ENCODE data around the gene GMPPA.
A peak's percentile ranks its signal among the peaks of the same experiment; 100 is the strongest.

Gene GMPPA

GRCh38 chr2:219538956-219539788 lies 40.5 kb downstream of the GMPPA start:
- ATAC-seq (replicated peaks; ENCODE audit: extremely low read depth, poor library complexity, severe bottlenecking) (no peak), DNase-seq (ENCODE audit: low spot score in 2 of 2) (no peak)
- Mint-ChIP-seq H3K4me3 (no peak overlapping the region), H3K36me3 (ENCODE audit: insufficient read depth) (peaks cover 8% of the 10 kb centered on the region), H3K27ac (ENCODE audit: low read depth) (no peak overlapping the region), H3K4me1 (peaks cover 10% of the 10 kb centered on the region), H3K9me3 (no peaks in the 10 kb centered on the region), H3K27me3 (peaks cover 12% of the 10 kb centered on the region)

DNA sequence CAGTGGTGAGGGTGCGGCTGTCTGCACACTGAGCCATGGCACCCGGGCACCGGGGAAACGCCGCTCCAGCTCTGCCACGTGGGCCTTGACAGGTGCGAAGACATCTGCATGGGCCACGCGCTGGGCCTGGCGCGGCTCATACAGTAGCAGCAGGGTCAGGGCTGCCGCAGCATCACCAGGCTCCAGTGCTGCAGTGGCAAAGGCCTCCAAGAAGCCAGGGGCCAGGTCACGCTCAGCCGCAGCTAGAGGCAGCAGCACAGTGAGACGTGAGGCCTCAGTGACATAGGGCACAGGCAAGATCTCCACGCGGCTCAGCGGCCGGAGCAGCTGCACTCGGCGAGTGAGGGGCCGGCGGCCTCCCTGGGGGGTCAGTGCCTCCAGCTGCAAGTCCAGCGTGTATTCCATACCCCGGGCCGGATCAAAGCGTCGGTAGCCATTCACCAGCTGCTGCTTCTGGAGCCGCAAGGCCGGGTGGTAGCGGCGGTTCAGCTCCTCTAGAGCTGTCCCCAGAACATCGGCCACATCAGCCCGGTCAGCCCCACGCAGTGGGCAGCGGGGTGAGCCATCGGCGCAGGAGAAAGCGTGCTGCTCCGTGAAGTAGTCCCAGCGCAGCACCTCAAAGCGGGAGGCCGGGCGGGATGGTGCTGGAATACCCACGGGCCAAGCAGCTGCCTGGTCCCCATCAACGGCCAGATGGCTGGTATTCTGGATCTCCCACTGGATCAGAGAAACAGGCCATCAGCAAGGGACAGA lies 41.4 kb downstream of the GMPPA start:
- ATAC-seq (replicated peaks; ENCODE audit: extremely low read depth, poor library complexity, severe bottlenecking) (no peak), DNase-seq (ENCODE audit: low spot score in 2 of 2) (no peak)
- Mint-ChIP-seq H3K27me3 (peaks cover 8% of the 10 kb centered on the region), H3K4me1 (peaks cover 18% of the 10 kb centered on the region), H3K4me3 (no peak overlapping the region), H3K9me3 (no peaks in the 10 kb centered on the region), H3K27ac (ENCODE audit: low read depth) (no peak overlapping the region), H3K36me3 (ENCODE audit: insufficient read depth) (peaks cover 14% of the 10 kb centered on the region)

GRCh38 chr2:219540784-219541504 lies 42.3 kb downstream of the GMPPA start:
- ATAC-seq (replicated peaks; ENCODE audit: extremely low read depth, poor library complexity, severe bottlenecking): no peak
- H3K4me1 Mint-ChIP-seq: peaks cover 18% of the 10 kb centered on the region

DNA sequence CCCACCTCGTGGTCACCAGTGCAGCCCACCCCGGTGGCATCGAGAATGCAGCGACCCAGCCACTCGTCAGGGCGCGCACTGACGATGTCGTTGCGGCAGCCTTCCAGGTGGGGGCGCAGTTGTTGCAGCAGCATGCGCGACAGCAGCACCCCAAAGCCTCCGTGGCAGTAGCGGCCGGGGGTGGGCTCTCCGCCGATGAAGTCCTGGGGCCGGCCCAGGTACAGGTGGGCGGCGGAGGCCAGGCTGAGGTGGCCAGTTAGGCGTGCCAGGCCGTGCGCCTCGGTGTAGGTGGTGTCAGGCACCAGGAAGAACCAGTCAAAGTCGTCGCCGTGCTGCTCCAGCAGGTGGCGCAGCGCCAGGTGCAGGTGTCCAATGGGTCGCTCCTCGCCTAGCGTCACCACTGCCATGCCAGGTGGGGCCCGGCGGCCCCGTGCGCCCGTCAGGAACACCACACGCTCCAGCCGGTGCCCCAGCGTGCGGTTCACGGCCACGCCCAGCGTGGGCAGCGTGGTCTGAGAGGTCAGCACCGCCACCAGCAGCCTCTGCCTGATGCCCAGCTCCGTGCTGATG lies 43.0 kb downstream of the GMPPA start:
- H3K36me3 Mint-ChIP-seq (ENCODE audit: insufficient read depth): peaks cover 14% of the 10 kb centered on the region
- no peak overlapping the region for H3K27ac Mint-ChIP-seq (ENCODE audit: low read depth)
- DNase-seq (ENCODE audit: low spot score in 2 of 2) (peak; percentile 78 to 88), ATAC-seq (replicated peaks; ENCODE audit: extremely low read depth, poor library complexity, severe bottlenecking) (peak; percentile 45)
- no peaks in the 10 kb centered on the region for H3K27me3 Mint-ChIP-seq
- H3K4me3 Mint-ChIP-seq: peak overlapping the region; percentile 79
- H3K4me1 Mint-ChIP-seq: peaks cover 18% of the 10 kb centered on the region
- no peaks in the 10 kb centered on the region for H3K9me3 Mint-ChIP-seq

More at GRCh38 chr2:219540784-219541504, 42.3 kb downstream of the GMPPA start:
- Mint-ChIP-seq H3K9me3 (no peaks in the 10 kb centered on the region), H3K27ac (ENCODE audit: low read depth) (no peak overlapping the region), H3K27me3 (no peaks in the 10 kb centered on the region), H3K36me3 (ENCODE audit: insufficient read depth) (peaks cover 14% of the 10 kb centered on the region), H3K4me3 (peak overlapping the region; percentile 79)
- DNase-seq (ENCODE audit: low spot score in 2 of 2): no peak

- Mint-ChIP-seq H3K4me3 (peak overlapping the region; percentile 79), H3K27ac (ENCODE audit: low read depth) (no peak overlapping the region), H3K4me1 (peaks cover 18% of the 10 kb centered on the region), H3K36me3 (ENCODE audit: insufficient read depth) (peaks cover 11% of the 10 kb centered on the region), H3K27me3 (peaks cover 2% of the 10 kb centered on the region), H3K9me3 (no peaks in the 10 kb centered on the region)
- ATAC-seq (replicated peaks; ENCODE audit: extremely low read depth, poor library complexity, severe bottlenecking) (peak; percentile 41), DNase-seq (ENCODE audit: low spot score in 2 of 2) (peak in 1 of 2 donors; percentile 13)
These were observed 44.4 kb downstream of the GMPPA start for GRCh38 chr2:219542931-219543595.

GRCh38 chr2:219543596-219544358 lies 45.1 kb downstream of the GMPPA start, which contains the start of the genes CHPF and TMEM198:
Gene CHPF (minus strand): TSS chr2:219543809. CDS start chr2:219543538, 271 bp downstream.
Gene TMEM198 (plus strand): TSS chr2:219544028. CDS start chr2:219544728, 700 bp downstream.
- peaks cover 8% of the 10 kb centered on the region for H3K36me3 Mint-ChIP-seq (ENCODE audit: insufficient read depth)
- H3K27me3 Mint-ChIP-seq: peaks cover 10% of the 10 kb centered on the region
- DNase-seq (ENCODE audit: low spot score in 2 of 2) (peak; percentile 80 to 82), ATAC-seq (replicated peaks; ENCODE audit: extremely low read depth, poor library complexity, severe bottlenecking) (peak; percentile 79)
- H3K4me3 Mint-ChIP-seq: peak within 1 kb of the TSS; percentile 79
- H3K4me1 Mint-ChIP-seq: peaks cover 18% of the 10 kb centered on the region
- no peaks in the 10 kb centered on the region for H3K9me3 Mint-ChIP-seq
- peak within 1 kb of the TSS; percentile 79 for H3K27ac Mint-ChIP-seq (ENCODE audit: low read depth)

- H3K36me3 Mint-ChIP-seq (ENCODE audit: insufficient read depth): peaks cover 8% of the 10 kb centered on the region
- H3K27me3 Mint-ChIP-seq: peaks cover 17% of the 10 kb centered on the region
- DNase-seq (ENCODE audit: low spot score in 2 of 2) (no peak), ATAC-seq (replicated peaks; ENCODE audit: extremely low read depth, poor library complexity, severe bottlenecking) (no peak)
- H3K4me3 Mint-ChIP-seq: peak overlapping the region; percentile 79
- no peaks in the 10 kb centered on the region for H3K9me3 Mint-ChIP-seq
- H3K27ac Mint-ChIP-seq (ENCODE audit: low read depth): peak overlapping the region; percentile 79
- peaks cover 18% of the 10 kb centered on the region for H3K4me1 Mint-ChIP-seq
These were observed 45.9 kb downstream of the GMPPA start for GRCh38 chr2:219544567-219544966.

DNA sequence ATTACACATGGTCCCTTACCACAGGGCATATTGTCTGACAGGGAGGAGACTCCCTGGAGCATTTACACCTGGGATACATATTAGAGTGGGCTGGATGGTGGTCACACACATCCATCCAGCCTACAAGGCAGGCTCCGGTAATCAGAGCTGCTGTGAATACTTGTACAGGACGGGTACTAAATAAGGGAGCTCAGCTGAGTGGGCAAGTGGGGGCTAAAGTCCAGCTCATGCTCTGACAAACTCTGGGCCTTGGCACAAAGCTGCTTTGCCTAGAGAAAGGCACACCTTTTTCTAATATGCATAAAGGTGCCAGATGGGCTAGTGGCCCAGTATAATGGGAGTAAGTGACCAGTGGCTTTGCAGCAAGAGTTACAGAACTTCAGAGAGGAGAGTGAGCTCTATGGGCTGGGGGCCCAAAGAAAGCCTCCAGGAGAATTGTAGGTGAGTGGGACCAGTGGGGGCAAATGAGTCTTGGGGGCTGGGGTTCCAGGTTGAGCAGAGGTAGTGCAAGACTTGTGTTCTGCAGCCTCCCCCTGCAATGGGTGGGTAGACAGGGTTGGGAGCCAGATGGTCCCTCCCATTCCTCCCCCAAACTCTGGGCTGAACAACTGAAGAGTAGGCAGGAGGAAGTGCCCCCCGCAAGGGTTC lies 46.7 kb downstream of the GMPPA start:
- H3K9me3 Mint-ChIP-seq: no peaks in the 10 kb centered on the region
- no peak overlapping the region for H3K4me3 Mint-ChIP-seq
- H3K27me3 Mint-ChIP-seq: peaks cover 21% of the 10 kb centered on the region
- ATAC-seq (replicated peaks; ENCODE audit: extremely low read depth, poor library complexity, severe bottlenecking): no peak
- H3K36me3 Mint-ChIP-seq (ENCODE audit: insufficient read depth): peaks cover 8% of the 10 kb centered on the region
- DNase-seq (ENCODE audit: low spot score in 2 of 2): no peak
- no peak overlapping the region for H3K27ac Mint-ChIP-seq (ENCODE audit: low read depth)
- H3K4me1 Mint-ChIP-seq: peaks cover 18% of the 10 kb centered on the region

GRCh38 chr2:219545943-219546352 lies 47.3 kb downstream of the GMPPA start:
- H3K4me1 Mint-ChIP-seq: peaks cover 18% of the 10 kb centered on the region
- H3K36me3 Mint-ChIP-seq (ENCODE audit: insufficient read depth): peaks cover 8% of the 10 kb centered on the region
- no peak for ATAC-seq (replicated peaks; ENCODE audit: extremely low read depth, poor library complexity, severe bottlenecking)
- no peak overlapping the region for H3K4me3 Mint-ChIP-seq
- no peak for DNase-seq (ENCODE audit: low spot score in 2 of 2)
- H3K27me3 Mint-ChIP-seq: peaks cover 26% of the 10 kb centered on the region
- H3K9me3 Mint-ChIP-seq: no peaks in the 10 kb centered on the region
- H3K27ac Mint-ChIP-seq (ENCODE audit: low read depth): no peak overlapping the region

GRCh38 chr2:219547621-219548020 lies 48.9 kb downstream of the GMPPA start:
- Mint-ChIP-seq H3K9me3 (no peaks in the 10 kb centered on the region), H3K27me3 (peaks cover 39% of the 10 kb centered on the region), H3K36me3 (ENCODE audit: insufficient read depth) (peaks cover 15% of the 10 kb centered on the region), H3K4me3 (no peak overlapping the region), H3K4me1 (peaks cover 13% of the 10 kb centered on the region), H3K27ac (ENCODE audit: low read depth) (no peak overlapping the region)
- DNase-seq (ENCODE audit: low spot score in 2 of 2) (no peak), ATAC-seq (replicated peaks; ENCODE audit: extremely low read depth, poor library complexity, severe bottlenecking) (no peak)

DNA sequence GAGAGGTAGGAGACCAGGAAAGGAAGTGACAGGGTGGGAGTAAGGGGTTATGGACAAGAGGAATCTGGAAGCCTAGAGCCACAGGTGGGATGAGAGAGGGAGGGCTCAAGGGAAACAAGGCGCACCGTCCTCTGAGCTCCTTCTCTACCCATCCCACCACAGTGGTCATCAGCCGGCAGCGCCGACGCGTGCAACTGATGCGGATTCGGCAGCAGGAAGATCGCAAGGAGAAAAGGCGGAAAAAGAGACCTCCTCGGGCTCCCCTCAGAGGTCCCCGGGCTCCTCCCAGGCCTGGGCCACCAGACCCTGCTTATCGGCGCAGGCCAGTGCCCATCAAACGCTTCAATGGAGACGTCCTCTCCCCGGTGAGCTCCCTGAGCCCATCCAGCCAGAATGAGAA lies 50.3 kb downstream of the GMPPA start:
- ATAC-seq (replicated peaks; ENCODE audit: extremely low read depth, poor library complexity, severe bottlenecking) (no peak), DNase-seq (ENCODE audit: low spot score in 2 of 2) (no peak)
- Mint-ChIP-seq H3K27me3 (peaks cover 49% of the 10 kb centered on the region), H3K9me3 (no peaks in the 10 kb centered on the region), H3K36me3 (ENCODE audit: insufficient read depth) (peaks cover 12% of the 10 kb centered on the region), H3K27ac (ENCODE audit: low read depth) (no peak overlapping the region), H3K4me1 (peaks cover 10% of the 10 kb centered on the region), H3K4me3 (no peak overlapping the region)
